GM19397 (cell line): ENCODE data around the gene RFNG.

ENCODE experiments used
- ATAC-seq: cut with Tn5 transposase; IDR thresholded peaks from one replicate; pipeline ENCODE4 v1.9.1; 2021; ENCODE audit warnings: mild to moderate bottlenecking, moderate library complexity; ENCODE audit not compliant: unreplicated experiment

RFNG gene

DNA sequence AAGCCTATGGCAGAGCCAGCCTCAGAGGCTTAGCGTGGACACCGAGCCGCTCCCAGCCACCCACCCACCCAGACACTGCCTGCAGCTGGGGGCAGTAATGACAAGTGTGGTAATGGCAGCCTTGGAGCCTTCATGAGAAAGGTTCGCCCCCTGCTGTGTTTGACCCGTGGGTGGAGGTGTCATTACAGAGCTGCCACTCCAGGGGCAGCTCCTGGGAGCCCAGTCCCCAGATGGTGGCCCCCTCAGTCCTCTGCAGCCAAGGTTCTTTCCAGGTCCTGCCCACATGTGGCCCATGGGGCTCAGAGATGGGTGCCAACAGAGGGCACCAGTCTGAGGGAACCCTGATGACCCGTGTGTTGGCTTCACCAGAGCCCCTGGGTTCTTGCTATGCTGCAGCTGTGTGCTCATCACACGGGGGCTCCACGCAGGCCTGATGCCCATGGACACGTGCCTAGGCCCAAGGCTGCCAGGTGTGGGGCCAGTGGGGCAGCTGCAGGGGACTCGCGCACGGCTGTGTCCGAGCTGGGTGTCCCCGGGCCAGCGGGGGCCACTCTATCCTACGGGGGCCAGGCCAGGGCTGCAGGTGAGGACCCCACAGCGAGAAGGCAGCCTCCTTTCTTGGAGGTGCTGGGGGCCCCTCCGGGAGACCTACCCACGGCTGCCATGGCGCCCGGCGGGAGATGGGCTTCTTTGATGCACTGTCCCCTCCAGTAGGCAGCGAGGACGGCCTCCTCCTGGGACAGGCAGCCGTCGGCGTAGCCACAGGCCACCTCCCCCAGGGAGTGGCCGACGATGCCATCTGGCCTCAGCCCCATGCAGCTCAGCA is 38.3 kb upstream of the RFNG start:
- no peak for ATAC-seq

DNA sequence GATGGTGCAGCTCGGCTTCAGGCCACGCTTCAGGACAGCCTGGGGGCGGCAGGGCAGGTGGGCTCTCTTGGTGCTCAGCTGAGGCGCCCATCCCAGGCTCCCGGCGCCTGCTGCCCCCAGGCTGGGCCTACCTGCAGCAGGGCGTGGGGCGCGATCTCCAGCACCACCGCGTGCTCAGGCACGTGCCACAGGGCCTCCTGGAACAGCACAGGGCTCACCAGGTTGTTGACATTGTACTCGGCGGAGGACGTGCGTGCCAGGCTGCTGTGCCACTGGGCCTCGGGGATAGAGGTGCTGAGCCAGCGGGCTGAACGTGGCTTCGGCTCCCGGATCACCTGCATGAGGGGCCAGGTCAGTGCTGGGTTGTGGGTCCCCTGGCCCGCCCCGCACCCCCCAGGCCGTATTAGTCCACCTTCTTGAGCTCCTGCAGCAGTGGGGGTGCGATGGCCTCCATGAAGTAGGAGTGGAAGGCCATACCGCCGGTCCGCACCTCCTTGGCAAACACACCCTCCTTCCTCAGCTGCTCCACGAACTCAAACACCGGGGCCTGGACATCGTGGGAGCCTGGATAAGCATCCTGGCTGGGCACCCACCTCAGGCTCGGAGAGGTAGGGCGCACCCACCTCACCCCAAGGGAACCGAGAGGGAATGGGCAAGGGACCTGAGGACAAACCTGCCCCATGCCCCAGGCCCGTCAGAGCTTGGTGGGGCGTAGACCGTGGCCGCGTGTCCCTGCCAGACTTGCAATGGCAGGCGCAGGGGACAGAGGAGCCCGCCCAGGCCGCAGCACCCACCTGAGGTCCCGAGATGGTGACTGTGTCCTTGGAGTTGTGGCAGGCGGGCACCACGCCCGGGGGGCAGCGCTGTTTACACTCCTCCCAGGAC is 37.5 kb upstream of the RFNG start:
- ATAC-seq, result no peak

DNA sequence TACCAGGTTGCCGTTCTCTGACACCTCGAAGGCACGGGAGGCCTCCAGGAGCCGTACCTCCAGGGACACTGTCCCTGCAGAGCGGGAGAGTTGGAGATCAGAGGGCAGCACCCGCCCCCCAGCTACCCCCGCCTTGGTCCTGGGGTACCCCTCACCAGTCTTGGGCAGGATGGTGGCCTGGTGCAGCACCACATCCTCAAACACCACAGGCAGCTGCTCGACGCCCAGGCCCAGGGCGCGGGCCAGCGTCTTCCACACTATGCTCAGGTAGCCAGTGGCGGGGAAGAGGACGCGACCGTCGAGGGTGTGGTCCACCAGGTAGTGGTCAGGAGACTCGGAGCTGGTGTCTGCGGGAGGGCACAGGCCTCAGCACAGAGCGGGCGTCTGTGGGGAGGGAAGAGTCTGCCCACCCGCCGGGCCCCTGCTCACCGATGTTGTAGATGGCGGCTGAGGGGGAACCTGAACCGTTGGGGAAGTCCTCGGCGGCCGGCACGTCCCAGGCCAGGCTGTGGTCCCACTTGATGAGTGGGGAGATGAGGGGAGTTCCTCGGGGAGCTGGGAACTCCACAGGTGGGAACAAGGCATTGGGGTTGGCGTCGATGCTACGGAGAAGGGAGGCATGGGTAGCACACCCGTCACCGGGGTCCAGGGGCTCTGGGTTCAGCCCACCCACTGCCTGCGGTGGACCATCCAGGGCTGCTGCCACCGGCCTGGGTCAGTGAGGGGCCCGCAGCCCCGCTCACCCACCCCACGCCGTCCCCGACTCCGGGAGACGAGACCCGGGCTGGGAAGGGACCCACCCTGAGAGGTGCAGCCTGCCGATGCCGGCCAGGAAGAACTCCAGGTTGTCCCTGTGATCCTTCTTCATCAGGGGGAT is 36.6 kb upstream of the RFNG start:
- no peak for ATAC-seq

DNA sequence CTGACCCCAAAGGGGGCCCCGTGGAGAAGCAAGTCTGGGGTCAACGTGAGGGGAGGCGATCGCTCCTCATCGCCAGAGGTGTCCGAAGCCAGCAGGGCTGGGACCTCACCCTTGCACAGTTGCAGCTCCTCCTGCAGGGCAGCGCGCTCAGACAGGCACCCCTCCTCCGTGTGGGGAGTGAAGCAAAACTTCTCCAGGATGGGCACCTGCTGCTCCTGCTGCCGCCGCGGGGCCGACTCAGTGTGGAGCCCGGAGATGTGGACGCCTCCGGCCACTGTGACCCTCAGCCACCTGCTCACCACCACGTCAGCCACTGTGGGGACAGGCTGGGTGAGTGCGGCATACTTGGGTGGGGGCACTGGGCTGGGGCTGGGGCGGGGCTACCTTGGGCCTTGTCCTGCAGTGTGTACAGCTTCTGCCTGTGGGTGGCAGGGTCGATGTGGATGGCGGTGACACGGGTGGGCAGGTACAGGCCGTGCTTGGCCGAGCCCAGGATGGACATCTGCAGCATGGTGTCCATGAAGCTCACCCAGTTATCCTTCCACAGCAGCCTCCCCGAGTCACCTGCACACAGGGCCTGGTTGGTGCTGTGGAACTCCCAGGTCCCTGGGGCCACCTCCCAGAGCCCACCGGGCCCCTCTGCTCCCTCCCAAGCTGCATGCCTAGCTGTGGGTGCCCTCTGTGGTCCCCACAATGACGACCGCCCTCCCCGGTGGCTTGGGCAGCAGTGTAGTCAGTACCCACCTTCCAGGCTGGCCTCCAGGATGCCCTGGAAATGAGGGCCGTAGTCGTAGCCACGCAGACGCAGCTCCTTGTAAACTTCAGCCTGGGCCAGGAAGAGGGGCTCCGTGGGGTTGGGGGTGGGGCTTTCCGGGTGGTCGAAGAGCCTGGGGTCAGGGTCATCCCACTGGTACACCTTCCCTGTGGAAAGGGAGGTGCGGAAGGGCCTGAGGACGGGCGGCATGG is 35.6 kb upstream of the RFNG start:
- no peak for ATAC-seq

DNA sequence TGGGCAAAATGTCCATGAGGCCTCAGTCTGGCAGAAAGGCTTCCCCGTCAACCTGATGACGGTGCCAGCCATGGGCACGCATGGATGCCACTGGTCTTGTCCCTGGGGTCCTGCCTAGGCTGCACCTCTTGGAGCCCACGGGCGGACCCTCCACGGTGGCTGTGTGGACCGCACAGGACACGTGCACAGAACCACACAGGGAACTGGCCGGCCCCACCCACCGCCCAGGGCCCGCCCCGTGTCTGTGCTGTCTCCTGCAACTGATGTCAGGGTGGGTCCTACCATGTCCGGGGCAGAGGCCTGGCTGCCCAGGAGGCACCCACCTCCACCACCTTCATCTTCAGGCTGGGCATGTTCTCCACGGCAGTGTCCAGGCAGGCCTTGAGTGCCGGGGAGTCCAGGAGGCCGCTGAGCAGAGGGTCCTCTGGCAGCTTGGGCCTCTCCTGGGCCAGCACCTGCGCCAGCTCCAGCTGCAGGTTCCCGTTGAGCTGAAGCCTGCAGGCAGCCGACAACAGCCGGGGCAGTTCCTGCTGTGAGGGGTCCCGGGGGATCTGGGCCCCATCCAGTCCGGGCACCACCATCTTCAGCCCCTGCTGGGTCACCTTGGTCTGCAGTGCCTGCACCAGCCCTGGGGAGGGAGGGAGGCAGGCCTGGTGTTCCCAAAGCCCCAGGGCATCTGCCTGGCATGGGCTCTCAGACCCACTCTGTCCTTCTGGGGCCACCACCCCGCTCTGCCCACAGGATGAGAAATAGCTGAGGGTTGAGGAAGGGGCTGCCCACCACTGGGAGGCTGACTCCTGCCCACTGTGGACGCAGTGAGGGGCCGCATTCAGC is 34.5 kb upstream of the RFNG start:
- ATAC-seq, result no peak

DNA sequence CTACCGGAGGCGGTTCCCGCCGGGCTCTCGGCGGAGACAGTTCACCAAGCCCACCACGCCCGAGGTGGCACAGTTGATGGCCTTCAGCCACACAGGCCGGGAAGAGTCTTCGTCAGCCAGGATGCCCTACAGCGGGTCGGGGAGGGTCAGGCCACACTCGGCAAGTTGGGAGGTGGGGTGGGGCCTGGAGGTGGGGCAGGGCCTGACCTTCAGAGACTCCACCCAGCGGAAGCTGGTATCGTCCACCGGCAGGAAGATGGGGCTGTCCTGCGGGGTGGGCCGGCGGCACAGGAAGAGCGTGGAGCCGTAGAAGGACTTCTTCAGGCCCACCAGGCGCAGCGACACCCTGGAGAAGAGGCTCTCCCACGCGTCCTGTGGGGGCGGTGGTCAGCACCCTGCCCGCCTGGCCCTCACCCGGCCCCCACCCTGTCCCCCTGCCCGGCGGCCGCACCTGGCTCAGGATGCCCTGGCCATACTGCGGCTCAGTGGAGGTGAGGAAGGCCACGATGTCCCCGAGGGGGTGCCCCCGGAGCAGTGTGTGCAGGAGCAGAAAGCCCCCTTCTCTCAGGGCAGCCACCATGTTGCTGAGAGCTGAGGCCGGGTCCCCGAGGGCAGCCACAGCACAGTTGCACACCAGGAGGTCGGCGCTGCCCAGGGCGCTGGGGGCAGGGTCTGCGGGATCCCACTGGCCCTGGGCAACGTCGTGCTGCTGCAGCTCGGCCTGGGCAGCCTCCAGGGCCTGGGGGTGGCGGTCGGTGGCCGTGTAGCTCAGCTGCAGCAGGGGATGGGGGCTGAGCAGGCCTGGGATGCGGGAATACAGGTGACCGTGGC is 33.6 kb upstream of the RFNG start:
- no peak for ATAC-seq

DNA sequence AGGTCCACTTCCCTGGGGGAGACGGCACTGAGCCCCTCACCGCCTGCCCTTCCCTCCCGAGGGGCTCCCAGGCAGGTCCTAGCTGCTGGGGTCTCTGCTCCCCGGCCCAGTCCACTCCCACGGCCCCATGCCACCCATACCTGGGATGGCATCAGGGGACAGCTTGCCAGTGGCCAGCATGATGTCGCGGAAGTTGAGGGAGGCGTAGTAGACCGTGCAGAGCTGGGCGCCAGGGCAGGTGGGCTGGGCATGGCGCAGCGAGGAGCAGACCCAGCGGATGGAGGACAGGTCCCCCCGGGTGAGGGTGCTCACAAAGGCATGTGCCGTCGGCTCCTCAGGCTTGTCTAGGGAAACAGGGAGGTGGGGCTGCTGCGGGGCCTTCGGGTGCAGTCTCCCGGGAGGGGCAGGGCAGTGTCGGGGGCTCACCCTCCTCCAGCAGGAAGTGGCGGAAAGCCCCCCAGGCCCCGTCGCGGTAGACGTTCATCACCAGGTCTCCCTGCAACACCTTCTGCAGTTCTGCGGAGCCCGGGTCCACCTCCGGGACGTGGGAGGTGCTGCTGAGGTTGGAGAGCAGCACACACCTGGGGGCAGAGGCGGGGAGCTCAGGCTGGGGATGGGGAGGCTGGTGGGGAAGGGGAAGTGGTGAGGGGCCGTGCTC is 32.9 kb upstream of the RFNG start:
- no peak for ATAC-seq

DNA sequence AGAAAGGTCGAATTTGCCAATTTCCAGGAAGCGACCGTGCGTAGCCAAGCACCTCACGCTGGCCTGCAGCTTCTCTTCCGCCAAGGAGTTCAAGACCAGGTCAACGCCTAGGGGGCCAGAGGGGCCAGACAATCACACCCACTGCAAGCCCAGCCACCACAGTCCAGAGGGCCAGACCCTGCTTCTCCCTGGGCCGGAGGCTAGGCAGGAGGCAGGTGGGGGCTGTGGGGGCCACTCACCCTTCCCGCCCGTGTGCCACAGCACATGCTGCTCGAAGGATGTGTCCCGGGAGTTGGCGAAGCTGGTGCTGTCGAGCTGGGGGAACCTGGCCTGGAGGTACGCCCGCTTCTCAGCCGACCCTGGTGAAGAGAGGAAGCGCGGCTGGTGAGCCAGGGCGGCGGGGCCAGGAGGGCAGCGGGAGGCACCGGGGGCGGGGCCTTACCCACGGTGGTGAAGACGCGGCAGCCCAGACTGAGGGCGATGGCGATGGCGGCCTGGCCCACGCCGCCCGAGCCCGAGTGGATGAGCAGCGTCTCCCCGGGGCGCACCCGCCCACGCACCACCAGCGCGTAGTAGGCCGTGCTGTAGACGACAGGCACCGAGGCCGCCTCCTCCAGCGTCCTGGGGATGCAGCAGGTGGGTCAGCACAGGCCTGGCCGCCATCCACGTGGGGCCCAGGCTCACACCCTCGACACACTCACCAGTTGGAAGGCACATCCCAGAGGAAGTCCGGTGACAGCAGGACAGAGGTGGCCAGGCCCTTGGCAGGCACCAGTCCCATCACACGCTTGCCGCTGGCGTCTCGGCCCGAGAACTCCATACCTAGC is 32.1 kb upstream of the RFNG start:
- no peak for ATAC-seq

DNA sequence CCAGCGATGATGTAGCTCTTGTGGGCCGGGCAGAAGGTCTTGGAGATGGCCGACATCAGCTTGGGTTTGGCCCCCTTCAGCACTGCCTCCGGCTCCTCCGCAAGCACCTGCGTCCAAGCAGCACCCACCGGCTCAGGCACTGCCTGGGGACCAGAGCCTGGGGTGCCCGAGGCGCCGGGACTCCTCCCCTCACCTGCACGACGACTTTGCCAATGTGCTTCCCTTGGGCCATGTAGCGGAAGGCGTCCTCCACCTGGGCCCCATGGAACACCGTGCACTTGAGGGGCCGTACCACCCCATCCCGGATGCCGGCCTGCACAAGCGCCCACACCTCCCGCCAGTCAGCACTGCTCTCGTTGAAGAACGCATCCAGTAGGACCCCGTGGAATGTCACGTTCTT is 31.4 kb upstream of the RFNG start:
- ATAC-seq, result no peak

DNA sequence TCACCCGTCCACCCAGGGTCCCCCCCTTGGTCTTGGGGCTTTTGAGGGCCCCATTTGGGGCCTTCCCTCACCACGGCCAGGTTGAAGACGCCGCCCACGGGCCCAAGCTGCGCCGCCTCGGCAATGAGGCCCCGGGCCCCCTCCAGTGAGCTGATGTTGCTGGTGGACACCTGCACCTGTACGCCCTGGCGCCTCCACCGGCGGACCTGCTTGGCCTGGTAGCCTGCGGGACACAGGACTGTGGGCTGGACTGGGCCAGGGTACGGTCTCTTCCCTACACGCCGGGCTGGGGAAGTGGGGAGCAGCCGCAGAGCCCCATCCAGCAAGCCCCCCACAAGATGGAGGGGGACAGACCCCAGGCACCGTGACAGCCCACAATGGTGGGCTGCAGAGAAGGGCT is 30.8 kb upstream of the RFNG start:
- no peak for ATAC-seq

DNA sequence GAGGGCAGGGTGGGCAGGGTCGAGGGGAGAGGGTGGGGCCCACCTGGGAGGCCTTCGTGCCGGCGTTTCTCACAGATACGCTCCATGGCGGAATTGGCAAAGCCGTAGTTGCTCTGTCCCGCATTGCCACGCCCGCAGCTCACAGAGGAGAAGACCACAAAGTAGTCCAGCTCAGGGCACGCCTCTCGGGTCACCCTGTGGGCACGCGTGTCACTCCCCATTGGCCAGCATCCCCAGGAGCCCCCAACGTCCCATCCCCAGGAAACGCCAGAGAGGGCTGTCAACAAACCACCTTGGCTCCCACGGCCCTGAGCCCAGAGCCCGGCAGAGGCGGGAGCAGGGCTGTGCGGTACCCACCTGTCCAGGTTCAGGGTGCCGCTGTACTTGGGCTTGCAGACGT is 30.4 kb upstream of the RFNG start:
- no peak for ATAC-seq

DNA sequence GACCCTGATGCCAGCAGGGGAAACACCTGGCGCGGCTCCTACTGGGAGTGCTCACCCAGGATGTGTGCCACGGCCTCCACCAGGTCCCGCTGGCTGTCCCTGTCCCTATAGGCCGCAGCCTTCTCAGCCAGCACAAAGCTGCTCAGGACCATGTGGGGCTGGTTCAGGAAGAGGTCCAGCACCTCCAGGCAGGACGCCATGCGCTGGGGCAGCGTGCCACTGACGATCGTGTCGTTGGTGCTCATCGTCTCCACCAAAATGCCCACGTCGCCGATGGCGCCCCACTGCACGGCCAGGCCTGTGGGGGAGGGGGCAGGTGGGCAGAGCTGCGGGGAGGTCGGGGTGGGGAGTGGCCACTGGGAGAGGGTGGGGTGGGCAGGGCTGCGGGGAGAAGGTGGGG is 29.9 kb upstream of the RFNG start:
- no peak for ATAC-seq

DNA sequence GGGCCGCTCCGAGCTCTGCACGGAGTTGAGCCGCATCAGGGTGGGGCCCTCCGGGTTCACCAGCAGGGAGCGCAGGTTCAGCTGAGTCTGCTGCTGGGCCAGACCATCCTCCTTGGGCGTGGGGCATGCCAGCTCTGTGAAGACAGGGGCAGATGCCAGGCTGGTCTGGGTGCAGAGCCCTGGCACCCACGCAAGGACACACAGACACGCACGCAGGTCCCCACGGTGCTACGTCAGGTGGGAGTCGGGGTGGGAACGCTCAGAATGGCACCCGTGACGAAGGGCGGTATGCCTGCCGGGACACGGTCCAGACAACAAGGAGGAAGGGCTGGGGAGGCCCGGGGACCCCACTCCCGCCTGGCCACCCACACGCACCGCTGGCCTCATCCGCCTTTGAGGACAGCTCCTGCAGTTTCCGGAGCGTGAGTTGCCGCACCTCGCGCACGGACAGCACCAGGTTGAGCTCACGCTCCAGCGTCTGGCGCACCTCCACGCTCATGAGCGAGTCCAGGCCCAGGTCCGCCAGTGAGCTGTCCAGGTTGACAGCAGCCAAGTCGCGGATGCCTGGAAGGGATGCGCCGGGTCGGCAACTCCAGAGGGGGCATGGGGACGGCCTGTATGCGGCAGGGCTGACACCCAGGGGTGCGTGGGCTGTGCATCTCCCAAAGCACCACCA is 29.3 kb upstream of the RFNG start:
- ATAC-seq, result no peak

DNA sequence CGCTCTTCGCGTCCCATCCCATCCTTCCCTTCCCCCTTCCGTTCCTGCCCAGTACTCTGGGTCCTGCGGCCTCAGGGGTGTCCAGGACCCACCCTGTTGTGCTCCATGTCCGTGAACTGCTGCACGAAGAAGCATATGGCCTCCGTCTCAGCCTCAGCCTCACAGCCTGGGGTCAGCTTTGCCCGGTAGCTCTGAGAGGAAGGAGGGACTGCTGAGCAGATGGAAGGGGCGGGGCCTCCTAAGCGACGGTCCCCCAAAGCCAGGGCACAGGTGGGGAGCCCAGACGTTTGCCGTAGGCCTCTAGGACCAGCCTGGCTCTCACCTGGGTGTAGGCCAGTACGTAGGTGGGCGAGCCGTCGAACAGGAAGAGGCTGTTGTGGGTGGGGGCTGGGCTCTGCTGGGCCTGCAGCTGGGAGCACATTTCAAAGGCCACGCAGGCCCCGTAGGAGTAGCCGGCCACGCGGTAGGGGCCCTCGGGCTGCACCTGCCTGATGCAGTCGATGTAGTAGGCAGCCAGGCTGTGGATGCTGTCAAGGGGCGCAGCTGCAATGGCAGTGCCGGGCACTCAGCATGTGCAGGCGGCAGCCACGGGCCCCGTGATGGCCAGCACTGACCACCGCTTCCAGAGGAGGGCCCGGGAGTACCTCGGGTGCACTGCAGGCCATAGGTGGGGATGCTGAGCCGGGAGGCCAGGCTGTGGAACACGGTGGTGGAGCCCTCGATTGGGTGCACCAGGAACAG is 28.6 kb upstream of the RFNG start:
- no peak for ATAC-seq

DNA sequence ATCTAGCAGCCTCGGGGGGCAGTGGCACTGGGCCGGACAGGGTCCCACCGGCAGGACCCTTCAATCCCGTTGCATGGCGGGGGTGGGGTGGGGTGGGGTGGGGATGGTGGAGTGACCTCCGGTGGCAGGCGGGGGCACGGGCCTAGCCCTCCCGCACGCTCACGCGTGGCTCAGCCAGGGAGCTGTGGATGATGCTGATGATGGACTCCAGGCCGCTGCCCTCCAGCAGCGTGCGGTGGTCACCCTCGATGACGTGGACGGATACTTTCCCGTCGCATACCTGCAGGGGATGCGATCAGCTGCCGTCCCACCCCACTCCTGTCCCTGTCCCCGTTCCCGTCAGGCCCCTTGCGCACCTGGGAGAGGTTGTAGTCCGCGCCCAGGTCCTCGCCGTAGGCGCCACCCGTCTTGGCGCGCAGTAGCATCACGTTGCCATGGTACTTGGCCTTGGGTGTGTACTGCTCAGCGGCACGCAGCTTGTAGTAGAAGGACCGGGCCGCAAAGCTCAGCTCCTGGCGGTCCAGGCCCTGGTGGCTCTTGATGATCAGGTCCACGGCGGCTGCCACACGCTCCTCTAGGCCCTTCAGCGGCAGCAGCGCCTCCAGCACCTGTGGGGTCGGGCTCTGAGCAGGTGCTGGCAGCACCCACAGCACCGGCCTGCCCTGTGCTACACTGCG is 27.5 kb upstream of the RFNG start:
- ATAC-seq, result no peak
